GM21526 (cell line): ENCODE results near the gene G6PD.
A peak's percentile ranks its signal among the peaks of the same experiment; 100 is the strongest.
"Not testable (repeated sequence)": the region's sequence is repeated elsewhere in the genome, so short reads cannot be mapped to it uniquely, and the experiment has no call there.

Experiments used
- ATAC-seq: cut with Tn5 transposase; IDR thresholded peaks from one replicate; pipeline ENCODE4 v1.9.1; 2021; ENCODE audit warnings: moderate library complexity; ENCODE audit not compliant: unreplicated experiment, low FRiP score

Gene G6PD

DNA sequence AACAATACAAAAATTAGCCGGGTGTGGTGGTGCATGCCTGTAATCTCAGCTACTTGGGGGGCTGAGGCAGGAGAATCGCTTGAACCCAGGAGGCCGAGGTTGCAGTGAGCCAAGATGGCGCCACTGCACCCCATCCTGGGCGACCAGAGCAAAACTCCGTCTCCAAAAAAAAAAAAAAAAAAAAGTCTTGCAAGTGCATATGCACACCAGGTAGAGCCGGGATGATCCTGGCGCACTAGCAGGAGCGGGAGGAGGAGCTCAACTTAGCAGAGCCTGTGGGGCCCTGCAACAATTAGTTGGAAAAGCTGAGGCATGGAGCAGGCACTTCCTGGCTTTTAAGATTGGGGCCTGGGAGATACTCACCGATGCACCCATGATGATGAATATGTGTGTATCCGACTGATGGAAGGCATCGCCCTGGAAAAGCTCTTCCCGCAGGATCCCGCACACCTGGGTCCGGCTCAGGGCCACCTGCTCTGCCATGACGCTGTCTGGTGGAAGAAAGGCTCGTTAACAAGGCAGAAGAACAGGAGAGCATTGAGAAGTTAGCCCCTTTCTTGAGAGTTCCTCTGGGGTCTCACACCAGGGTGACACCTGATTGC is 872 bp downstream of the G6PD start:
- ATAC-seq, result no peak

DNA sequence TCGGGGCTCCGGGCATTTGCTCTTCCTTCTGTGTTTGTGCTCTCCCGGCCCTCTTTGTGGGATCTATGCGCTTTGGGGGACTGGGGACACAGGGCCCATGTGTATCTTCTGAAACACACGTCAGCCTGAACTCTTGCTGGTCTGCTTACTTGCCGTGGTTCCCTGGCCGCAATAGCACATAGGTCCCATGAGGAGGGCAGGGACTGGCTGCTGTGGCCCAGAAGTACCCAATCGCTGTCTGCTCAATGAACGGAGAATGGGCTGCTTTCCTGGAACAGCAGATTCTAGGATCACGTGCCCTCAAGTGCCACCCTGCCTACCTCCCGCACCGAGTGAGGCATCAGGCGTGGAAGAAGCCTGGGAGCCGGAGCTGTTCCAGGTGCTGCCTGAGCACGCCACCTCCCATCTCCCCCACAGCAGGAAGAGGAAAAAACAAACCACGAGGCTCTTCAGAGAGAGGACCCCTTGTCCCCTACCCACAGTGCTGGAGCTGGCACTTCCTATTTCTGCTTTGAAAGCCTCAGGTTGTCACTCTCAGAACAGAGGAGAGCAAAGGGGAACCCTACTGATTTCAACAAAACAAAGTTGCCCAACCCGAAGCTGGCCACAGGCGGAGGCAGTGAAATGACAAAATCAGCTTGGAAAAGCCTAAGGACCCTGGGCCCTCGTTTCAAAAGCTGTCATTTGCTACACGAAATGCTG is 3.8 kb downstream of the G6PD start:
- no peak for ATAC-seq

DNA sequence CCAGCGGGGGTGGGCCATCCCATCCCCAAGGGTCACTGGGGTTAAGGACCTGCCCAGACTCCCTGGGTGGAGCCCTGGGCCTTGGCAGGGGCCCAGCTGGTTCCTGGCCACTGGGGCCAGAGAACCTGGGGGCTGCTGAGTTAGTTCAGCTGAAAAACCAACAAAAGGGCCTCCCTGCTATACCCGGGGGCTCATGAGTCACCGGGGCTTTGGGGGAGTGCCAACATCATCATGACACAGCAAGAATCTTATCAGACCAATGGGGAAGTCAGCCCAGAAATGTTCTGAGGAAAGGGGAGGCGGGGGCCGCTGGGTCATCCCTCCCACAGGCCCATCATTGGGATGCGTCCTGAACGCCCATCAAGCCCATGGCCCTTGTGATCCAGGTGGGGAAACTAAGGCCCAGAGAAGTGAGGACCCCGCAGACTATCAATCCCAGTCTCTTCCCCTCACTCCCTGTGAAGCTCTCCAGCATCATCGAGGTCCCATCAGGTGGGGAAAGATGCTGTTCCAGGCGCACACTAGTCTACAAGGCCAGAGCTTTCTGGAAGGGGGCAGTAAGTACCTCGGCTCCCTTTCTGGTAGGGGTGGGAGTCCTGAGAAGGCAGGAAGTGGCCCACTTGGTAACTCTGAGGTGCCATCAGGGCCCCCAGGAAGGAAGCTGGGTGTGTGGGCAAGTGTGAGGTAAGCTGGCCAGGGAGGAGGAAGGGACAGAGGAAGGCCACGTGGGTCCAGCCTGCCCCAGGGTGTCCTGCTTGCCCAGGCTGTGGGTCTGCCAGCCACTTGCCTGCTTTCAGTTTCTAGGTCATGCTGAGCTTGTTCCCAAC is 4.5 kb downstream of the G6PD start:
- ATAC-seq, result no peak

DNA sequence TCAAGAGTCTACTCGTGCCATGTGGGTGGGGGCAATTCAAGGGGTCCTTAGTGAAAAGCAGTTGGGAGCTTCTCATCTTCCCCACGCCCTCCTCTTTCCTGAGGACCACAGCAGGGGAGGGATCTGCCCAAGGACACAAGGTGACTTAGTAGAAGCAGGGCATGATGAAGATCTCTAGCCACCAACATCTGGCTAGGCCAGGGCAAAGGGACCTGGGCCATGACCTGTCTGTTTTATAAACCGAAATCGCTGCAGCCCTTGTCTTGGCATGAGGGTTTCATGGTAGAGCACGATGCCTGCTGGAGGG is 5.1 kb downstream of the G6PD start:
- no peak for ATAC-seq

DNA sequence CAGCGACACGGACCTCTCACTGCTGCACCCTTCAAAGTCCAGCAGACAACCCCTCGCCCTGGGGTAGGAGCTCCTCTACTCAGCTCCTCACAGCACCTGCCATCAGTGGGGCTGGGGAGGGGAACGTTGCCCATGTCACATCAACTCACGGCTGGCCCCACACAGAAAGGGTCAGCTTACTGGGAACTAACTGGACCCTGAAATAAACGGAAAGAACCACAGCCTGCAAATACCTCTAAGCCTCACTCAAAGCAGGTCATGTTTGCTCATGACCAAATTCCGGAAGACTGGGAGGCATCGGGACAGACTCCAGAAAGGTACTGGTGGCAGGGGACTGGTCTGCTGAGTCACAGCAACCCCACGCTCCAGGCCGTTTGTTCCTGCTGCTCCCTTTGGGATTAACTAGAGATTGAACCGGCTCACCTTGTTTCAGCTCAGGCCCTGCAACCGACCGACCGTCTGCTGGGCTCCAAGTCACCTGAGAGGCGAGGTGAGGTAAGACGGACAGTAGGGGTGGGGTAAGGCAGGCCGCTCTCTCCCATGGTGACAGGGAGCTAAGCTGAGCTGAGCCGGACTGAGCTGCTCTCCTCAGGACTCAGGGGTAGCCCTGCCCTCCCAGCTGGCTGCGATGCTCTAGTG is 5.6 kb downstream of the G6PD start:
- ATAC-seq, result no peak

DNA sequence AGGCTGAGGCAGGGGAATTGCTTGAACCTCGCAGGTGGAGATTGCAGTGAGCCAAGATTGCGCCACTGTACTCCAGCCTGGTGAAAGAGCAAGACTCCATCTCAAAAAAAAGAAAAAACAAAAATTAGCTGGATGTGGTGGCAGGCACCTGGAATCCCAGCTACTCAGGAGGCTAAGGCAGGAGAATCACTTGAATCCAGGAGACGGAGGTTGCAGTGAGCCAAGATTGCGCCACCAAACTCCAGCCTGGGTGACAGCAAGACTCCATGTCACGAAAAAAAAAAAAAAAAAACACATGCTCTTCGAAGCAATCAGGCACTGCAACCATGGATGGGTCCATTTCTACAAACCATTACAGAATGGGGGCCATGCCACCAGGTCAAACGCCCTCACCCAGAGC is 6.3 kb downstream of the G6PD start:
- not testable (repeated sequence) for ATAC-seq

DNA sequence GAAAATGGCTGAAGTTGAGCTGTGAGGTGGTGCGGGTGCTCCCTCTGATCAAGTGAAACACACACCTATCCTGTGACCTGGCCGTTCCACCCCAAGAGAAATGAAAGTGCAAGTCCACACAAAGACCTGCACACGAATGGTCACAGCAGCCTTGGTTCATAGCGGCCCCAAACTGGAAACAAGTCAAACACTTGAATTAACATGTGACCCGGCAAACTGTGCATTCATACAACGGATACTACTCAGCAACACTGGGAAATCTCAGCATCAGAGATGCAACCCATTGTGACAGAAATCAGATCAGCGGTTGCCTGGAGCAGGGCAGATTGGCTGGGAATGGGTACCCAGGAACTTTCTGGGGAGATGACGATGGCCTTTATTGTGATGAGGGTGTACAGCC is 7.6 kb downstream of the G6PD start:
- ATAC-seq, result no peak

DNA sequence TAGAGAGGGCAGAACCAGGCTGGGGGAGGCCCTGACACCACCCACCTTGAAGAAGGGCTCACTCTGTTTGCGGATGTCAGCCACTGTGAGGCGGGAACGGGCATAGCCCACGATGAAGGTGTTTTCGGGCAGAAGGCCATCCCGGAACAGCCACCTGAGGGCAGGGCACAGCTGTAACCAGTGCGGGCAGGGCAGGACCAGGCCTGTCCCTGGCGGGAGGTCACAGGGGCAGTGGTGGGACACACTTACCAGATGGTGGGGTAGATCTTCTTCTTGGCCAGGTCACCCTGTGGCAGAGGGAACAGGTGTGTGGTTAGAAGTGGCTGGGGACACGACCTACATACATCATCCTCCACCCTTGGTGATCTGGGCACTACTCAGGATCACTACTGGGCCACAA is 10.8 kb downstream of the G6PD start:
- ATAC-seq, result no peak

DNA sequence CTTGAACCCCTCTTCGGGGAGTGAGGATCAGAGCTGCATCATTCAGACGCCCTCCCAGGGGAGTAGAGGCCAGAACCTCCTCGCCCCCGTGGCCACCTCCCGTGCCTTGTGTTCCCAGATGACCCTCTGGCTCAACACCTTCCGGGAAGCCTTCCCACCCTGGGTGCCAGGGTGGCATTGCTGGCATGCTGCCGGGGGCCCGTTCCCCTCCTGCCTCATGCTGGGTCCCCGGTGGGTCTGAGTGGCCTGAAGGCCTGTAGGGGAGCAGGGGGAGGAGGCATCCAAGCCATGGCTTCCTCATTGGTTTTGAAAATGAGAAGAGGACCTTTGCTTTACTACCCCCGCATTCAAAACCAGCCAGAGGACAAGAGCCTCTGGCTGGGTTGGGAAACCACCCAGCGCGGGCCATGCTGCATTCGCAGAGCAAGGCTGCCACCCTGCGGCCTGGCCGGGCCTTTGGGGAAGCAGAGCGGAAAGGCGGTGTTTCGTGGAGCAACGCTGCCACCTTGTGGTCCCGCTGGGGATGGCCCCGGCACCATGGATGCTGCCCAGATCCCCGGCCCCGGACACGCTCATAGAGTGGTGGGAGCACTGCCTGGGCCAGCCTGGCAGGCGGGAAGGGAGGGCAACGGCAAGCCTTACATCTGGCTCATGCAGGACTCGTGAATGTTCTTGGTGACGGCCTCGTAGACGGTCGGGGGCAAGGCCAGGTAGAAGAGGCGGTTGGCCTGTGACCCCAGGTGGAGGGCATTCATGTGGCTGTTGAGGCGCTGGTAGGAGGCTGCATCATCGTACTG is 11.9 kb downstream of the G6PD start:
- ATAC-seq, result peak; percentile 85

DNA sequence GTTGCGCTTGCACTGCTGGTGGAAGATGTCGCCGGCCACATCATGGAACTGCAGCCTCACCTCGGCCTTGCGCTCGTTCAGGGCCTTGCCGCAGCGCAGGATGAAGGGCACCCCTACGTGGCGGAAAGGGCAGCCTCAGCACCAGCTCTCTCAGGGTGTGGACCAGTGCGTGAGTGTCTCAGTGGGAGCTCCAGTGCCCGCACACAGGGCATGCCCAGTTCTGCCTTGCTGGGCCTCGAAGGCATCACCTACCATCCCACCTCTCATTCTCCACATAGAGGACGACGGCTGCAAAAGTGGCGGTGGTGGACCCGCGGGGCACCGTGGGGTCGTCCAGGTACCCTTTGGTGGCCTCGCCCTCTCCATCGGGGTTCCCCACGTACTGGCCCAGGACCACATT is 14.0 kb downstream of the G6PD start:
- ATAC-seq, result no peak

DNA sequence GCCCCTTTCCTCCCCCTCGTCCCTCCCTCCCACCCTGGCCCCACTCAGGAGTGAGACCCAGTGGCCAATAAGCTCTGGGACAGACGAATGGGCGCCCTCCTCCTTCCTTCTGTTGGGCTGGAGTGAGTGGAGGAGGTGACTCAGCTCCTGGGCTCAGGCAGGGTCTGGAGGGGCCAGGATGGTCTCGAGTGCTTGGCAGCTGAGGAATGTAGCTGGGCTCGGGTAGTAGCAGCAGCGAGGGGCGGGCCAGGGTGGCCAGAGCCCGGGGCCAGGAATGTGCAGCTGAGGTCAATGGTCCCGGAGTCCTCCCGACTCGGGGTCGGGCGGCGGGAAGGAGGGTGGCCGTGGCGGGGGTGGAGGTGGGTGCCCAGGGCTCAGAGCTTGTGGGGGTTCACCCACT is 15.0 kb downstream of the G6PD start:
- no peak for ATAC-seq

DNA sequence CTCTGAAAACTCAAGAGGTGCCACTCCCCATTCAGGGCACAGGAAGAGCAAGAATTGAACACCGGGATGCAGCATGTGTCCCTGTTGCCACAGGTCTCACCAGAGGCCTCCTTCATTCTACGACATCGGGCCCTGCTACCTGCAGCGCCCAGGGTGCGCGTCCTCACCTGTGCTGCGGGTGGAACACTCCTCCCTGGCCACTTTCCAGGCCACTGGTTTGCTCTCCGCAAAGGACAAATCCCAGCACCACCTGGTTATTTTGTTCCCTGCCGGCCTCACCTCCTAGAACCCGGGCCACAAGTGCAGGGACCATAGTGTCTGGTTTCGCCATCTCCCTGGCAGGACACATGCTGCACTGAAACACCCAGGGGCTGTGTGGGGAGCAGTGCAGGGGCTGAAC is 16.4 kb downstream of the G6PD start:
- ATAC-seq, result no peak

DNA sequence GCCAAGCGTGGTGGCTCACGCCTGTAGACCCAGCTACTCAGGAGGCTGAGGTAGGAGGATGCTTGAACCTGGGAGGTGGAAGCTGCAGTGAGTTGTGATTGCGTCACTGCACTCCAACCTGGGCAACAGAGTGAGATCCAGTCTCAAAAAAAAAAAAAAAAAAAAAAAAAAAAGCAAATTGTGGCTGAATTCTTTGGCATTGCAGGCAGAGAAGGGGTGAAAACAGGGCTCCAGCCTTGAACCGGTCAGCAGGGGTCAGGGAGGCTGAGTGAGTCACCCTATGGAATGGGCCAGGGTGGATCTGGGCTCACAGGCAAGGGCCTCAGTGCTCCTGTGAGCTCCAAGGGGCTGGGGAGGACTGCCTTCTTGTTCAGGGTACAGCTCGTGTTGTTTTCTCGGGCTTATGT is 17.4 kb downstream of the G6PD start:
- ATAC-seq, result no peak

DNA sequence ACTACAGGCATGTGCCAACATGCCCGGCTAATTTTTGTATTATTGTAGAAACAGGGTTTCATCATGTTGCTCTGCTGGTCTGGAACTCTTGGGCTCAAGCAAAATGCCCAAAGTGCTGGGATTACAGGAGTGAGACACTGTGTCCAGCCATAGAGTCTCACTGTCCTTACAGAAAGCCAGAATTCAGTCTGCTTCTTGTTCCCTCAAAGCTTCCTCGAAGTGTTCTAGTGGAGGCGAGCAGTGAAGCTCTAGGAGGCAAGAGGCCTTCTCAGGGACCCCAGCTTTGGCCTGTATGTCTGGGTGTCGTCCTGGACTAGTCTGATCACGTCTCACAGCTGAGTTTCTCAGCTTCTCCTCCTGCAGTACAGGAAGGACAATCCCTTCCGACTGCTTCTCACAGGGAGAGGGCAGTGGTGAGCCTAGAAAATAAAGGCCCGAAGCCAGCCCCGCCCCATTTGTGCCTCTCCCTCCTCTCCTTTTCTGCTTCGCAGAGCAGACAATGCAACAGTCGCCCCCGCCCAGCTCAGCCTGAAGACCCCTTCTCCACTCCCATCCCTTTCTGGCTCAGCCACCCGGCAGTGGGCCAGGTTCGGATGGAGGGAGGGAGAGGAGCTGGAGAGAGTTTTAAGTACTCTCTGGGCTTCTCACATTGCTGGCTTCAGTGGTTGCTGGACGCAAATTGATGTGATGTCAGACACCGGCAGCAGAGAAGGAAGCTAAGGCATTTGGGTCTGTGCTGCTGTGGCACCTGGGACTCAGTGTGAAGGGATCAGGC is 19.6 kb downstream of the G6PD start:
- ATAC-seq, result no peak

DNA sequence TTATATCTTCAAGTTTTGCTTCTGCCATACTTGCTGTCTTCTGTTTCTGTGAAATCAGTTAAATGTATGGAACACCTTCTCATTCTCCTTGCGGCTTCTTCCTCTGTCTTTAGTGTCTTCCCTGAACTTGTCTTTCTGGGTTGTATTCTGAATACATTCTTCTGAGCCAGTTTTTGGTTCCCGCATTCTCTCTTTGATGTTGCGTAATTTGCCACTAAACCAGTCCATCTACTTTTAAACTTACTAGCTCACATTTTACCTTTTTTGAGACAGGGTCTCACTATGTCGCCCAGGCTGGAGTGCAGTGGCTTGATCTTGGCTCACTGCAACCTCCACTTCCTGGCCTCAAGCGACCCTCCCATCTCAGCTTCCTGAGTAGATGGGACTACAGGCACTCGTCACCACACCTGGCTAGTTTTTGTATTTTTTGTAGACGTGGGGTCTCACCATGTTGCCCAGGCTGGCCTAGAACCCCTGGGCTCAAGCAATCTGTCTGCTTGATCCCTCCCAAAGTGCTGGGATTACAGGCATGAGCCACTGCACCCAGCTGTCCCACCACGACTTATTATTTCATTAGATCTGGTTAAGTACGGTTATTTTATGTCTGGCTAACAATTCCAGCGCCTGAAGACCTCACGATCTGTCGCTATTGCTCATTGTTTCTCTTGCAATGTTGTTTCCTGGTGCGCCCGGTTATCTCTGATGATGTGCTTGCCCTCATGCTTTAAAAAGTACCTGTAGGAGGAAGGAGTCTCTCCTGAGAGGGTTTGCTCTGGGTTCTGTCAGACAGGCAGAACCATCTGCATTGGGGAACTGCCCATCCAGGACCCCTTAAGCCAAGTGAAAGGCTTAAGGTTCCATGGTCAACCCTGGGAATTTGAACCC is 20.8 kb downstream of the G6PD start:
- no peak for ATAC-seq

DNA sequence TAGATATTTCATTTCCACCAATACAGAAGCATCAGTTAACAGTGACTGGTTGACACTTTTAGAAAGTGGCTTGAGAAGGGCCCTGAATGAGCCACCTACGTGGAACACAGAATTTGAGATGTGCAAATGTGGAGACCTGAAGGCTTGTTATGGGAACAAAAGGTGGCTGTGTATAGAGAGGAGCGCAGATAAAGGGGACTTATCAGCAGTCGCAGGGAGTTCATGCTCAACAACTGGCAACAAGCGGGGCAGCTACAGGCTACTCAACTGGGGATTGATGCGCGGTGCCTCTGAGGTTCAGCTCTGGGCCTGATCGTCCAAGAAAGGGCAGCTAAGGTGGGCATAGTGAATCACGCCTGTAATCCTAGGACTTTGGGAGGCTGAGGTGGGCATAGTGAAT is 27.3 kb downstream of the G6PD start:
- ATAC-seq, result no peak

DNA sequence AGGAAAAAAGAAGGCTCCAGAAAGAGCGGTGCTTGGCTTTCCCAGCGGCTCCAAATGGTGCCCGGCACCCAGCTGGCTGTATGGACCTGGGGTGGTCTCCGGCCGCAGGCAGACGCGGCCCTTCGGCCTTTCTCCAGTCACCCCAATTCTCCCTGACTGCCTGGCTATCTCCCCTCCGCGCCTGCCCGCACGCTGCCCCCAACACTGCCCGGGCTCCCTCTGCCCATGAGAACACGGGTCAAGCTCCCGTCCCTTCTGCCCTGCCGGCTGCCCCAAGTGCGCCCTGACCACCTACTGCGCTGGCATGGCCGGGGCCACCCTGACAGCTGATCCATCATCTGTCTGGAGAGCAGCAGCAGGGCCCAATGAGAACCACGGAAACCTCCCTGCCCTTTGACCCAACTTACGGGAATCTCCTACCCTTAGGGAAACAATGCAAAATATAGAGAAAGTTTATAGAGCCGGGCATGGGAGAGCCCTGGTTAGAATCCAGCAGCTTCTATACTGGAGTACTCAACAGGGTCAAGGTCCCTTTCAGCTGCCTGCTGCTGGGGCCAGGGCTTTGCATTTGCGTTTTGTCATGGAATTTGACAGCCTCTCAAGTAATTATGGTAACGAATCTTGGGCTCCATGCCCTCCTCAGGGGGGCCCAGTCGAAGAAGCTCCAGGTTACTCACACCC is 29.4 kb downstream of the G6PD start:
- no peak for ATAC-seq

DNA sequence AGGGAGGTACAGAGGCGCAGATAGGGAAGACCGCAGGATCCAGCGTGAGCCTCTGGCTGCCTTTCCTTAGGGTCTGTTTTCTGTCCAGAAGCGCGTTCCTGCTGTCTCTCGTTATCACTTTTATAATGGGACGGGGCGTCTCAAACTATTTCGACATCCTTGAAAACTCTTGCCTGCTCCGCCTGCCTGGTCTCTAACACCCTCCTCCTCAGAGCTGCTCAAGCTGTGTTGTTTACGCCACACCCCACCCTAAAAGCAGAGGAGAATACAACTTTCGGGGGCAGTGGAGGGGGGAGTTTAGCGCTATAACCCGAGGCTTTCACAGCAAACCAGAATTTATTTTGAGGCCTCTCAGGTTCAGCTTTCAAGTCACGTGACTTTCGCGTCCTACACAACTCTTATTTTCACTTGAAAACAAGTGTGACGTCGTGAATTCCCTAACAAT is 30.0 kb downstream of the G6PD start:
- no peak for ATAC-seq
